C4-2B (cell line): ENCODE data around the gene SPINT2.

ENCODE experiments used
- ZFX ChIP-seq: fragments of 450-650 bp; IDR thresholded peaks from 2 replicates; pipeline ENCODE4 v1.6.1; 2017
- TF ChIP-seq, protein P1 (sequence below): fragments of 450-650 bp; conservative IDR thresholded peaks from 2 replicates; pipeline ENCODE4 v1.5.1; 2017; ENCODE audit warnings: mild to moderate bottlenecking

DNA sequence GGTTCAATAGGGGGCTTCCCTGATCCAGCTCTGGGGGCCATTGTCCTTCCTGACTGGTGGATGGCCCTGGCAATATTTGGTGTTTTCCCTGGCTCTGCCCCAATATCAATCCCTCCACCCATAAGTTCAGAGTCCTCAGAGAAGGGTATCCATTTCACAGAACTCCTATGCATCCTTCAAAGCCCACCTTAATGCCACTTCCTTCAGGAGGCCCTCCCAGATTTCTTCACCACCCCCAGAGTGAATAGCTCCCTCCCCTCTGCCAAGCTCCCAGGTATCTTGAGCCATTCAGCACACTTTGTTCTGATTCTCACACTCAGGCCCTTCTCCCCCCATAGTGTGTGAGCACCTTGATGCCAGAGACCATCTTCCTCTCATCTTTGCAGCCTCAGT, 13.9 kb upstream of the SPINT2 start:
- TF ChIP-seq, protein P1, sequence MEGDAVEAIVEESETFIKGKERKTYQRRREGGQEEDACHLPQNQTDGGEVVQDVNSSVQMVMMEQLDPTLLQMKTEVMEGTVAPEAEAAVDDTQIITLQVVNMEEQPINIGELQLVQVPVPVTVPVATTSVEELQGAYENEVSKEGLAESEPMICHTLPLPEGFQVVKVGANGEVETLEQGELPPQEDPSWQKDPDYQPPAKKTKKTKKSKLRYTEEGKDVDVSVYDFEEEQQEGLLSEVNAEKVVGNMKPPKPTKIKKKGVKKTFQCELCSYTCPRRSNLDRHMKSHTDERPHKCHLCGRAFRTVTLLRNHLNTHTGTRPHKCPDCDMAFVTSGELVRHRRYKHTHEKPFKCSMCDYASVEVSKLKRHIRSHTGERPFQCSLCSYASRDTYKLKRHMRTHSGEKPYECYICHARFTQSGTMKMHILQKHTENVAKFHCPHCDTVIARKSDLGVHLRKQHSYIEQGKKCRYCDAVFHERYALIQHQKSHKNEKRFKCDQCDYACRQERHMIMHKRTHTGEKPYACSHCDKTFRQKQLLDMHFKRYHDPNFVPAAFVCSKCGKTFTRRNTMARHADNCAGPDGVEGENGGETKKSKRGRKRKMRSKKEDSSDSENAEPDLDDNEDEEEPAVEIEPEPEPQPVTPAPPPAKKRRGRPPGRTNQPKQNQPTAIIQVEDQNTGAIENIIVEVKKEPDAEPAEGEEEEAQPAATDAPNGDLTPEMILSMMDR, result no peak
- no peak for TF ChIP-seq ZFX
